ENCODE results near the gene IL27RA.
A peak's percentile ranks its signal among the peaks of the same experiment; 100 is the strongest.

The IL27RA gene

DNA sequence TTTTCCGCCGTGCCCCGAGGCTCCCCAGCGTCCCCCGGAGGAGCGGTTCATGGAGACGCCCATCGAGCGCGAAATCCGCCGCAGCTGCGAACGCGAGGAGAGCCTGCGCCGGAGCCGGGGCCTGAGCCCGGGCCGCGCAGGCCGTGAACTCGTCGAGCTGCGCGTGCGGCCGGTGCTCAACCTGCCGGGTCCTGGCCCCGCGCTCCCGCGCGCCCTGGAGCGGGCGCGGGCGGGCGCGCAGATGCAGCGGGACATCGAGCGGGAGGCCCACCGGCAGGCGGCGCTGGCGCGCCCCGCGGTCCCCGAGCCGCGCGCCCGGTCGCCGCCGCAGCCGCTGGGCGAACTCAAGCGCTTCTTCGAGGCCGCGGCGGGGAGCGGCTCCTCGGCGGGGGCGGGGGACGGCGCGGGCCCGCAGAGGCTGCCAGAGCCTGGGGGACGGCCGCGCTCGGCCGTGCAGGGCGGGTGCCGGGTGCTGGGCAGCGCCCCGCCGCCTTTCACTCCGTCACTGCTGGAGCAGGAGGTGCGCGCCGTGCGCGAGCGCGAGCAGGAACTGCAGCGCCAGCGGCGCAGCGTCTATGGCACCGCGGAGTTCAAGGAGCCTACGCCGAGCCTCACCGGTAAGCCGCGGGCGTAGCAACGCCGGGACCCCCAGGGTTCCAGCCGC, 41.8 kb downstream of the IL27RA start:
- POLR2A ChIA-PET, result interaction anchor here (0.8 to 3.2 kb wide), 6 partner anchors 12 to 121 kb away, joined by 3 to 15 read pairs (median 4); partner anchors contain the start of genes ASF1B, C19orf67, DCAF15 and IL27RA
- peak; percentile 79 for DNase-seq (ENCODE audit: extremely low spot score)
- TF ChIP-seq ZNF384 (IDR thresholded peaks at IDR 0.05) (no peak), ARNT (IDR thresholded peaks at IDR 0.05) (peak; percentile 78; the same call in 1 of the 2 replicates), FOXM1 (IDR thresholded peaks at IDR 0.05; ENCODE audit: borderline replicate concordance) (peak; percentile 57; the same call in 1 of the 2 replicates)
- CTCF ChIA-PET, result interaction anchor here (0.8 to 2.6 kb wide), 5 partner anchors 10 to 194 kb away, joined by 3 to 13 read pairs (median 5); partner anchors contain the start of gene IL27RA

DNA sequence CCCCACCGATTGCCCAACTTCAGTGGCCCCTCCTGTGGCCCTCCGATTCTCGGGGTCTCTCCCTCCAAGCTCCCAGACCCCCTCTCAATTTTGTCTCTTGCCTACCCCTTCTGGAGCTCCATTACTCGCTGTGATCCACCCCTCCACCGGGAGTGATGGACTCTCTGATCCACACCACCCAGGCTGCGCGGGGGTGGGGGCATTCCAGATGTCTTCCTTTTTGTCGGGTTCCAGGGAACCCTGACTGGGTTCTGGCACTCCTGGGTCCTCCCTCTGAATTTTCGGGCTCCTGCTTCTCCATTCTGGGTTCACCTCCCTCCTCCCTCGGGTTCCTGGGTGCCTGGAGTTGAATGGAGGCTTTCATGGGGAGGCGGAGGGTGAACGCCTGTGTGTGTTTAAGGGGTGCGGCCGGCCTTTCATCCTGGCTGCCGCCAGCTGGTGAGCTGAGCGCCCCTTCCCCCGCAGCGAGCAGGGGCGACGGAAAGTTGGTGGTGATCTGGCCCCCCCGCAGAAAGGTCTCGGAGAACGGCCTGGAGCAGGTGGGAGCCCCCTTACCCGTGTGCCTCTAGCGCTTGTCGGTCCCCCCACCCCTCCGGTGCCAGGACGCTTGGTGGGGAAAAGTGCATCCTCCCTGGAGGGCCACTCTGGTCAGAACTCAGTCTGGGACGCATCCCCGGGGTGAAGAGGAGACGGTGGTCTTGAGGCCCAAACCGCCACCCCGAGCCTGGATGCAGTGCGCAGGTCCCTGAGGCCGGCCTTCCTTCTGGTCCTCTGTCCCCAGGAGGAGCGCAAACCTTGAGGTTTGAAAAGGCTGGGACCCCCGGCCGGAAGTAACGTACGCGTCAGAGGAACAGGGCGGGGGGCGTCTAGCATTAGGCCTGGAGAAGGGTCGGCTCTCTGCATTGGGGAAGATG, 42.6 kb downstream of the IL27RA start:
- no peak for TF ChIP-seq LEF1 (IDR thresholded peaks at IDR 0.05; ENCODE audit: borderline replicate concordance)
- no peak for TF ChIP-seq HDGF (IDR thresholded peaks at IDR 0.05; ENCODE audit: borderline replicate concordance)
- TF ChIP-seq NFRKB (IDR thresholded peaks at IDR 0.05), result no peak
- TF ChIP-seq FOXM1 (IDR thresholded peaks at IDR 0.05; ENCODE audit: borderline replicate concordance), result no peak
- TF ChIP-seq FOXA1 (IDR thresholded peaks at IDR 0.05), result no peak
- TF ChIP-seq CTBP1 (IDR thresholded peaks at IDR 0.05; ENCODE audit: borderline replicate concordance), result no peak
- no peak for TF ChIP-seq FOXK2 (IDR thresholded peaks at IDR 0.05)
- TF ChIP-seq ZNF384 (IDR thresholded peaks at IDR 0.05), result no peak
- no peak for TF ChIP-seq L3MBTL2 (conservative IDR thresholded peaks at IDR 0.05)
- TF ChIP-seq, protein P1, sequence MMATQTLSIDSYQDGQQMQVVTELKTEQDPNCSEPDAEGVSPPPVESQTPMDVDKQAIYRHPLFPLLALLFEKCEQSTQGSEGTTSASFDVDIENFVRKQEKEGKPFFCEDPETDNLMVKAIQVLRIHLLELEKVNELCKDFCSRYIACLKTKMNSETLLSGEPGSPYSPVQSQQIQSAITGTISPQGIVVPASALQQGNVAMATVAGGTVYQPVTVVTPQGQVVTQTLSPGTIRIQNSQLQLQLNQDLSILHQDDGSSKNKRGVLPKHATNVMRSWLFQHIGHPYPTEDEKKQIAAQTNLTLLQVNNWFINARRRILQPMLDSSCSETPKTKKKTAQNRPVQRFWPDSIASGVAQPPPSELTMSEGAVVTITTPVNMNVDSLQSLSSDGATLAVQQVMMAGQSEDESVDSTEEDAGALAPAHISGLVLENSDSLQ (IDR thresholded peaks at IDR 0.05), result no peak
- no peak for TF ChIP-seq ELF4 (IDR thresholded peaks at IDR 0.05)
- no peak for TF ChIP-seq SUZ12 (IDR thresholded peaks at IDR 0.05)
- no peak for TF ChIP-seq BHLHE40 (IDR thresholded peaks at IDR 0.05; ENCODE audit: borderline replicate concordance)
- no peak for TF ChIP-seq TARDBP (IDR thresholded peaks at IDR 0.05)
- ChIA-PET CTCF (interaction anchor here (1.0 to 2.6 kb wide), 3 partner anchors 9 to 195 kb away, joined by 3 to 13 read pairs (median 8); no protein-coding TSS in a partner anchor), POLR2A (interaction anchor here (0.8 to 3.2 kb wide), 6 partner anchors 11 to 122 kb away, joined by 3 to 15 read pairs (median 4); partner anchors contain the start of genes ASF1B, C19orf67, DCAF15 and IL27RA)
- DNase-seq (ENCODE audit: extremely low spot score), result no peak

DNA sequence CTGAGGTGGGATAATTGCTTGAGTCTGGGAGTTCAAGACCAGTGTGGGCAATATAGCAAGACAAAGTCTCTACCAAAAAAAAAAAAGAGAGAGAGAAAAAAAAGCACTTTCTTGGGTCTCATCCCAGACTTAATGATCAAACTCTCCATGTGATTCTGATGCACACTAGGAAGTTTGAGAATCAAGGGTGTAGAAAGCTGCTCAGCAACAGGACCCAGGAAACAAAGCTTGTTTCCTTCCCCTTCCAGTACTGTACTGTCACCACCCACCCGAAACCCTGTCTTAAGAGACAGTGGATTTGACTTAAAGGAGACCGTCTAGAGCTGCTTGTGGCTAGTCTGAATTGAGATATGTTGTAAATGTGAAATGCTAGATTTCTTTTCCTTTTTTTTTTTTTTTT, 46.8 kb downstream of the IL27RA start:
- POLR2A ChIA-PET, result interaction anchor here (1.0 kb wide), 1 partner anchor 9 kb away, joined by 4 read pairs; no protein-coding TSS in a partner anchor
- TF ChIP-seq SP1 (IDR thresholded peaks at IDR 0.05) (no peak), L3MBTL2 (conservative IDR thresholded peaks at IDR 0.05) (no peak), CTBP1 (IDR thresholded peaks at IDR 0.05; ENCODE audit: borderline replicate concordance) (no peak), SUZ12 (IDR thresholded peaks at IDR 0.05) (no peak), ARNT (IDR thresholded peaks at IDR 0.05) (no peak), FOXM1 (IDR thresholded peaks at IDR 0.05; ENCODE audit: borderline replicate concordance) (no peak), FOXK2 (IDR thresholded peaks at IDR 0.05) (no peak), BHLHE40 (IDR thresholded peaks at IDR 0.05; ENCODE audit: borderline replicate concordance) (no peak), HDGF (IDR thresholded peaks at IDR 0.05; ENCODE audit: borderline replicate concordance) (no peak), NFRKB (IDR thresholded peaks at IDR 0.05) (no peak), ZNF384 (IDR thresholded peaks at IDR 0.05) (no peak), FOXA1 (IDR thresholded peaks at IDR 0.05) (no peak), TARDBP (IDR thresholded peaks at IDR 0.05) (no peak), ELF4 (IDR thresholded peaks at IDR 0.05) (no peak), LEF1 (IDR thresholded peaks at IDR 0.05; ENCODE audit: borderline replicate concordance) (no peak)
- TF ChIP-seq, protein P1 (IDR thresholded peaks at IDR 0.05), result no peak
- DNase-seq (ENCODE audit: extremely low spot score), result no peak
- CTCF ChIA-PET, result interaction anchor here (0.6 to 0.9 kb wide), 2 partner anchors 18 to 197 kb away, joined by 3 to 5 read pairs; no protein-coding TSS in a partner anchor

DNA sequence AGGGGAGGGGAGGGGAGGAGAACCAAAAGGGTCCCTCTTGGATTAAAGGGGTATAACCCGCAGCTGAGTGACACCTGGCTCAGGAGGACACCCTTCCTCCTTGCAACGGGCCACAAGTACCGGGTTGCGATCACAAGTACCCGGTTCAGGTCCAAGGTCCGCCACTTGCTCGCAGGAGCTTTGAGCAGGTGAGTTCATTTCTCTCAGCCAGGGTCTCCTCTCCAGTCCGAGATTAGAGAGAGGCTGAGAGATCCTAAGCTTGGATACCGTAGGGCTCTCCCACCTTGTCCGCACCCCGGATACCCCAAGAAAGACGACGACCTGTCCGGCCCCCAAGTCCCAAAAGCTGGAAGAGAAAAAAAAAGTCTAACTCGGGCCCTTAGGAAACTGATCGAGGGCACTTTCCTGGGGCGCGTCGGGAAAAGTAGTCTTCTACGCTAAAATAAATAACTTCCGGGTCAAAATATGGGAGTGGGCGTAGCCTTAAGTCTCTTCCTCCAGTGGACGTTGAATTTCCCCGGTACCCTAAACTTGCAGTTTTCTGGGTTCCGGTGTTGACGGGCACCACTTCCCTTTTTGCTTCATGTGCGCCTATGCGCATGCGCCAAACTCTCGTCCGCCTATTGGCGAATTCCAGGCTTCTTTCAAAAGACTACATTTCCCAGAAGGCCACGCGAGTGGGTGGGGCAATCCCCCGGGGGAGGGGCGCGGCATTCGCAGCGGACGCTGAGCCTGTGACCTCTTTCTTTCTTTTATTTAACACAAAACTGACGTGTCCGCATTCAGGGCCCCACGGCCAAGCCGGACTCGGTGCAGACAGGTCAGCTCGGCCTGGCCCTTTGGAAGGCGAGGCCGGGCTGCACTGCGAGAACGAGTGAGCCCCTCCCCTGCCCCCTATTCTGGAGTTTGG, 49.6 kb downstream of the IL27RA start:
- ChIA-PET CTCF (interaction anchor here (0.6 kb wide), 1 partner anchor 47 kb away, joined by 3 read pairs; no protein-coding TSS in a partner anchor), POLR2A (interaction anchor here (1.2 to 1.3 kb wide), 4 partner anchors 9 to 74 kb away, joined by 3 to 6 read pairs (median 4); partner anchors contain the start of genes ASF1B, IL27RA and MISP3)
- no peak for TF ChIP-seq CTBP1 (IDR thresholded peaks at IDR 0.05; ENCODE audit: borderline replicate concordance)
- TF ChIP-seq, protein P1 (IDR thresholded peaks at IDR 0.05), result peak; percentile 66; the same call in 1 of the 2 replicates
- peak; percentile 54; the same call in 1 of the 2 replicates for TF ChIP-seq ZNF384 (IDR thresholded peaks at IDR 0.05)
- TF ChIP-seq ELF4 (IDR thresholded peaks at IDR 0.05), result peak; percentile 82
- DNase-seq (ENCODE audit: extremely low spot score), result peak; percentile 96
